ENCODE data around the gene MUC13. TPM values are rescaled to one million over a fixed set of nuclear protein-coding genes. Genes with fewer than 3 reads are reported as not detected.

MUC13 gene
- total RNA-seq, 4 donors from 2014 or later = not detected

- 15 to 17% methylated on average over 17 of the region's 17 CpGs for WGBS, 2 donors
- DNase-seq (ENCODE audit: low spot score in 2 of 2) = no peak
- intact Hi-C loops (cut with DNase I; ENCODE audit: low total_unique reads) = no loop called here
- no peak for TF ChIP-seq POLR2A (IDR thresholded peaks at IDR 0.05)
- TF ChIP-seq, protein P1, sequence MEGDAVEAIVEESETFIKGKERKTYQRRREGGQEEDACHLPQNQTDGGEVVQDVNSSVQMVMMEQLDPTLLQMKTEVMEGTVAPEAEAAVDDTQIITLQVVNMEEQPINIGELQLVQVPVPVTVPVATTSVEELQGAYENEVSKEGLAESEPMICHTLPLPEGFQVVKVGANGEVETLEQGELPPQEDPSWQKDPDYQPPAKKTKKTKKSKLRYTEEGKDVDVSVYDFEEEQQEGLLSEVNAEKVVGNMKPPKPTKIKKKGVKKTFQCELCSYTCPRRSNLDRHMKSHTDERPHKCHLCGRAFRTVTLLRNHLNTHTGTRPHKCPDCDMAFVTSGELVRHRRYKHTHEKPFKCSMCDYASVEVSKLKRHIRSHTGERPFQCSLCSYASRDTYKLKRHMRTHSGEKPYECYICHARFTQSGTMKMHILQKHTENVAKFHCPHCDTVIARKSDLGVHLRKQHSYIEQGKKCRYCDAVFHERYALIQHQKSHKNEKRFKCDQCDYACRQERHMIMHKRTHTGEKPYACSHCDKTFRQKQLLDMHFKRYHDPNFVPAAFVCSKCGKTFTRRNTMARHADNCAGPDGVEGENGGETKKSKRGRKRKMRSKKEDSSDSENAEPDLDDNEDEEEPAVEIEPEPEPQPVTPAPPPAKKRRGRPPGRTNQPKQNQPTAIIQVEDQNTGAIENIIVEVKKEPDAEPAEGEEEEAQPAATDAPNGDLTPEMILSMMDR (IDR thresholded peaks at IDR 0.05) = no peak
- peak overlapping the region; percentile 80 for H3K4me3 ChIP-seq (ENCODE audit: low read depth, poor library complexity, severe bottlenecking)
These were observed 48.9 kb downstream of the MUC13 start for GRCh38 chr3:124885466-124886167.

DNA sequence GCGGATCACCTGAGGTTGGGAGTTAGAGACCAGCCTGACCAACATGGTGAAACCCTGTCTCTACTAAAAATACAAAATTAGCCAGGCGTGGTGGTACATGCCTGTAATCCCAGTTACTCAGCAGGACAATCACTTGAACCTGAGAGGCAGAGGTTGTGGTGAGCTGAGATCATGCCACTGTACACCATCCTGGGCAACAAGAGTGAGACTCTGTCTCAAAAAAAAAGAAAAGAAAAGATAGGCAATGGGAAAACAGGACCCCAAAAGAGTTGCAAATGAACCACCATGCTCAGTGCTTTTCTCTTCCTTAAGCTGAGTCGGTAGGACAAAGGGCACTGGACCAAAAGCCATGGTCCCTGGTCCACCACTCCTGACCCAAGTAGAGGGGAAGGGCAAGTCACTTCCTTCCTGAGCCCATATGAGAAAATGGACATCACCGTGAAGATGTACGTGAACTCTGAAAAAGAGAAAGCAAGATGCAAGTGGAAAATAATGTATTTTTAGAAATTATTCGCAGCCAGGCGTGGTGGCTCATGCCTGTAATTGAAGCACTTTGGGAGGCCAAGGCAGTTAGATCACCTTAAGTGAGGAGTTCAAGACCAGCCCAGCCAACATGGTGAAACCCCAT lies 50.0 kb downstream of the MUC13 start:
- TF ChIP-seq, protein P1 (IDR thresholded peaks at IDR 0.05) = no peak
- no peak for TF ChIP-seq POLR2A (IDR thresholded peaks at IDR 0.05)
- 74 to 75% methylated on average over 7 of the region's 7 CpGs for WGBS, 2 donors
- no peak overlapping the region for H3K4me3 ChIP-seq (ENCODE audit: low read depth, poor library complexity, severe bottlenecking)
- DNase-seq (ENCODE audit: low spot score in 2 of 2) = no peak
- intact Hi-C loops (cut with DNase I; ENCODE audit: low total_unique reads) = no loop called here

DNA sequence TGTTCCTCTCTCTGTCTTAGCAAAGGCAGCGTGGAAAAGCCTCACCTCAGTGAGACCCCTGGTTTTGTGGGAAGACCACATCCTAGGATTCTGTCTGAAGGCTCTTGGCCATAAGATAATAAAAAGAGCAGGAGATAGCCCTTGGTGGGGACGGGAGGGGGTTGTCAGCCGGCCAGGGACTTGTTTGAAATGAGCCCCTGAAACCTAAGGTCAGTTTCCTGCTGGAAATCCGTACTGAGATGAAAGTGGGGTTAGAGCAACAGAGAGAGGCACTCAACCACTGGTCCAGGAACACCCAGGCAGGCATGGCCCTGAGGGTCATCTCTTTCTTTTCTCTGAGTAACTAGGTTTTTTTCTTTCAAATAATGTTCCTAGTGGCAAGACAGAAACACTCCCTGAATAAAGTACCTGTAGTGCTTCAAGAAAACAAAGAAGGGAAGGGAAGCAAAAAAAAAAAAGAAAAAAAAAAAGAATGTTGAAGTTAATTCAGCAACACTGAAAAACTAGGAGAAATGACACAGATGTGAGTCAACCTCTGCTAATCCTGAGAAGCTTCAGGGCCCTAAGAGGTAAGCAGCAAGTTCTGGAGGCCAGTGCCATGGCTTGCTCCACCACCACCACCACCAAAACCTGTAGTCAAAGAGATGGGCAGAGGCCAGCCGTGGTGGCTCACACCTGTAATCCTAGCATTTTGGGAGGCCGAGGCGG lies 50.6 kb downstream of the MUC13 start:
- TF ChIP-seq, protein P1 (IDR thresholded peaks at IDR 0.05) = no peak
- no peak for TF ChIP-seq POLR2A (IDR thresholded peaks at IDR 0.05)
- intact Hi-C loops (cut with DNase I; ENCODE audit: low total_unique reads) = no loop called here
- H3K4me3 ChIP-seq (ENCODE audit: low read depth, poor library complexity, severe bottlenecking) = no peak overlapping the region
- 71 to 88% methylated on average over 6 to 7 of the region's 7 CpGs for WGBS, 2 donors
- DNase-seq (ENCODE audit: low spot score in 2 of 2) = no peak

- H3K4me3 ChIP-seq (ENCODE audit: low read depth, poor library complexity, severe bottlenecking) = no peak overlapping the region
- TF ChIP-seq, protein P1 (IDR thresholded peaks at IDR 0.05) = no peak
- no peak for TF ChIP-seq POLR2A (IDR thresholded peaks at IDR 0.05)
- intact Hi-C loops (cut with DNase I; ENCODE audit: low total_unique reads) = no loop called here
- DNase-seq (ENCODE audit: low spot score in 2 of 2) = no peak
- WGBS, 2 donors = 69 to 70% methylated on average over 13 of the region's 13 CpGs
These were observed 51.5 kb downstream of the MUC13 start for GRCh38 chr3:124882816-124883747.

DNA sequence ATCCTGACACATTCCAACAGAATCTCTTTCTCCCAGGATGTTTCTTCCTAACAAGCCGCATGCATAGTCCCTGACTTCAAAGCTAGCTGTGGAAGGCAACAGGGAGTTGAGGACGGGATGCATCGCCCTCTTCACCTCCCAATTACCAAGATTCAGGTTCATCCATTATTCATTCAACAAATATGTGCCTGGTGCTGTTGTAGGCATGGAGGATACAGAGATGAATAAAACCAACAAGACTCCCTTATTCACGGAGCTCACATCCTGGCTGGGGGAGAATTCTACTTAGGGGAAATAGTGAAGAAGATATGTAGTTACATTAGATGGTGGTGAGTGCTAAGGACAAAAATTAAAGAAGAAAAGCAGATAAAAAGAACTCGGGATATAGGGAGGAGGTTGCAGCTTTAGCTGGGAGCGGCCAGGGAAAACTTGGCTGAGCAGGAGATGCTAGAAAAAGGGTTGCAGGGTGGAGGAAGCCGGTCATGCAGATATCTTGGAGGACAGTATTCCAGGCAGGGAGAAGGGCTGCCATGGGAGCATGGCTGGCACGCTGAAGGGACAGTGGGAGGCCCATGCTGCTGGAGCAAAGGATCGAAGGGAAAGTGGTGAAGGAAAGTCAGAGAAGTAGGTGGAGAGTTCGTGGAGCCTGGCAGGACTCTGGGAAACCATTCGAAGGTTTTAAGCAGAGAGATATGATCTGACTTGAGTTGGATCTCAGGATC lies 52.4 kb downstream of the MUC13 start:
- 69 to 70% methylated on average over 11 of the region's 11 CpGs for WGBS, 2 donors
- H3K4me3 ChIP-seq (ENCODE audit: low read depth, poor library complexity, severe bottlenecking) = no peak overlapping the region
- intact Hi-C loops (cut with DNase I; ENCODE audit: low total_unique reads) = no loop called here
- no peak for DNase-seq (ENCODE audit: low spot score in 2 of 2)
- no peak for TF ChIP-seq POLR2A (IDR thresholded peaks at IDR 0.05)
- TF ChIP-seq, protein P1 (IDR thresholded peaks at IDR 0.05) = no peak

Data from lower leg skin (tissue), 4 donors.